CD4-positive, alpha-beta T cell treated with Interleukin-4 for 1 hour (primary cell): ENCODE measurements around the gene ZNF207.
"Not testable (repeated sequence)": the region's sequence is repeated elsewhere in the genome, so short reads cannot be mapped to it uniquely, and the experiment has no call there.

ENCODE experiments used
- DNase-seq, 2 donors: peaks; one replicate each; pipeline ENCODE4 v3.0.0-alpha.2; 2020 to 2022

ZNF207 gene

GRCh38 chr17:32388613-32389459 is 38.9 kb downstream of the ZNF207 start:
- no peak for DNase-seq

- no peak for DNase-seq
These were observed 43.9 kb downstream of the ZNF207 start for GRCh38 chr17:32393904-32394303.

DNA sequence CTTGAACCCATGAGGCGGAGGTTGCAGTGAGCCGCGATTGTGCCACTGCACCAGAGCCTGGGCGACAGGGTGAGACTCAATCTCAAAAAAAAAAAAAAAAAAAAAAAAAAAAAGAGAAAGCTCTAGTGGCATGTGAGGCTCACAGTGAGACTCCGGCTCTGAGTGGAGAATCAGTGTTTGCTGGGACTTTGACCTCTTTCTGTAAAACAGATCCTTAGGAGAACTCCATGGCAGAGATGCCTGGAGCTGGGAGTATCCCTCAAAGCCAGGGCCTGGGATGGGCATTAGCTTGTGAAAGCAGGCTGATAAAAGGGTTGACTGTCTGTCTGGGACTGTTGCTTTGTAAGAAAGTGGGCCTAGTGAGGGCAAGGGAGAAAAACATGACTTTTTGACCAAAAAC is 46.4 kb downstream of the ZNF207 start:
- no peak for DNase-seq

GRCh38 chr17:32398946-32399345 is 49.0 kb downstream of the ZNF207 start:
- no peak for DNase-seq

DNA sequence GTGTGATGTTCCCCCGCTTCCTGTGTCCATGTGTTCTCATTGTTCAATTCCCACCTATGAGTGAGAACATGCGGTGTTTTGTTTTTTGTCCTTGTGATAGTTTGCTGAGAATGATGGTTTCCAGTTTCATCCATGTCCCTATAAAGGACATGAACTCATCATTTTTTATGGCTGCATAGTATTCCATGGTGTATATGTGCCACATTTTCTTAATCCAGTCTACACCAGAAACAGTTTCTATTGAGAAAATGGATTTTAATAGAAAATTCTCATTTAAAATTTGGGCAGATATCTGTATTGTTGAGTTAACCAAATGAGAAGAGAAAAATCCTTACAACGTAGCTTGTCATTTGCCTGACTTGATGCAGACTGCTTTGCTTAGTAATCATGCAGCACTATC is 60.1 kb downstream of the ZNF207 start:
- DNase-seq = not testable (repeated sequence)

GRCh38 chr17:32426894-32427293 is 76.9 kb downstream of the ZNF207 start:
- no peak for DNase-seq

- no peak for DNase-seq
These were observed 79.6 kb downstream of the ZNF207 start for GRCh38 chr17:32429598-32429997.
